ENCODE results near the gene SLC12A8. TPM values are rescaled to one million over a fixed set of nuclear protein-coding genes. Genes with fewer than 3 reads are reported as not detected.

The SLC12A8 gene
- total and polyA plus RNA-seq, 2 donors (not counting 1 experiment from before 2014, with no cell fraction given): 0.57 to 1.1 TPM

DNA sequence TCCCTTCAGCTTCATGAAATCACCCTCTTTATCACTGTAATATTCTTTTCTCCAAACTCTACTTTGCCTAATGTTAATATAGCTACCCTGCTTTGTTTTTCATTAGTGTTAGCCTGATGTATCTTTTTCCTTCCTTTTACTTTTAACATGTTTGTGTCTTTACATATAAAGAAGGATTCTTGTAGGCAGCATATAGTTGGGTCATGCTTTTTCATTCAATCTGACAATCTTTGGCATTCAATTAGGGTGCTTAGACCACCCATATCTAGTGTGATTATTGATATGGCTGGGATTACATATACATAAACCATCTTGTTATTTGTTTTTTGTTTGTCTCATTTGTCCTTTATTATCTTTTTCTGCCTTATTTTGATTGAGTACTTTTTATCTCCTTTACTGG is 121.9 kb downstream of the SLC12A8 start:
- no peaks in the 10 kb centered on the region for H4K20me1 ChIP-seq (ENCODE audit: control insufficient read depth, insufficient read depth, low read length, poor library complexity, severe bottlenecking)
- H3K4me2 ChIP-seq (replicated peaks; ENCODE audit: low read depth, low read length, poor library complexity, severe bottlenecking): no peak overlapping the region
- no peaks in the 10 kb centered on the region for H3K79me2 ChIP-seq (ENCODE audit: control insufficient read depth, insufficient read depth, low read length)
- no peaks in the 10 kb centered on the region for H3K4me1 ChIP-seq (ENCODE audit: control insufficient read depth in 2 of 2, insufficient read depth in 2 of 2, low read length in 2 of 2)
- no peak overlapping the region for H3K4me3 Mint-ChIP-seq
- DNase-seq (no peak), ATAC-seq (ENCODE audit: low read depth) (no peak)
- TF ChIP-seq EZH2 (IDR thresholded peaks at IDR 0.05; ENCODE audit: borderline replicate concordance, insufficient read depth, low read depth, low read length, poor library complexity, severe bottlenecking): no peak
- no peak for TF ChIP-seq CTCF (IDR thresholded peaks at IDR 0.05)
- H3K9ac ChIP-seq (ENCODE audit: low read length): no peak overlapping the region
- CTCF ChIA-PET: interaction anchor here (1.1 kb wide), 1 partner anchor 10 kb away, joined by 3 read pairs; no protein-coding TSS in a partner anchor
- H2AFZ ChIP-seq (ENCODE audit: insufficient read depth, low read depth, low read length, poor library complexity, severe bottlenecking): no peak overlapping the region
- intact Hi-C loops (cut with micrococcal nuclease): no loop called here
- H3K36me3 ChIP-seq (replicated peaks in 1 of 2; ENCODE audit: control extremely low read depth in 1 of 2, control insufficient read depth in 1 of 2, extremely low read depth in 1 of 2, insufficient read depth in 2 of 2, low read length in 1 of 2): no peaks in the 10 kb centered on the region
- POLR2A ChIA-PET: no interaction called here
- no peak overlapping the region for H3K27ac Mint-ChIP-seq
- H3K9me3 Mint-ChIP-seq (ENCODE audit: insufficient read depth): no peaks in the 10 kb centered on the region
- no peak overlapping the region for H3K27ac ChIP-seq (ENCODE audit: low read length in 2 of 2)
- H3K27me3 Mint-ChIP-seq: peaks cover 4% of the 10 kb centered on the region
- no peak overlapping the region for H3K4me3 ChIP-seq (ENCODE audit: control extremely low read depth in 1 of 5, extremely low read depth in 1 of 5, insufficient read depth in 1 of 5, low read depth in 2 of 5, low read length in 4 of 5)
- peaks cover 2 to 3% (median 3%) of the 10 kb centered on the region in 3 donors for H3K9me3 ChIP-seq (ENCODE audit: control extremely low read depth in 1 of 3, control insufficient read depth in 2 of 3, insufficient read depth in 1 of 3, low read length in 2 of 3)
- H3K27me3 ChIP-seq (replicated peaks in 1 of 4; ENCODE audit: control extremely low read depth in 1 of 4, control insufficient read depth in 3 of 4, insufficient read depth in 4 of 4, low read length in 3 of 4): no peaks in the 10 kb centered on the region
- no peaks in the 10 kb centered on the region for H3K4me1 Mint-ChIP-seq

DNA sequence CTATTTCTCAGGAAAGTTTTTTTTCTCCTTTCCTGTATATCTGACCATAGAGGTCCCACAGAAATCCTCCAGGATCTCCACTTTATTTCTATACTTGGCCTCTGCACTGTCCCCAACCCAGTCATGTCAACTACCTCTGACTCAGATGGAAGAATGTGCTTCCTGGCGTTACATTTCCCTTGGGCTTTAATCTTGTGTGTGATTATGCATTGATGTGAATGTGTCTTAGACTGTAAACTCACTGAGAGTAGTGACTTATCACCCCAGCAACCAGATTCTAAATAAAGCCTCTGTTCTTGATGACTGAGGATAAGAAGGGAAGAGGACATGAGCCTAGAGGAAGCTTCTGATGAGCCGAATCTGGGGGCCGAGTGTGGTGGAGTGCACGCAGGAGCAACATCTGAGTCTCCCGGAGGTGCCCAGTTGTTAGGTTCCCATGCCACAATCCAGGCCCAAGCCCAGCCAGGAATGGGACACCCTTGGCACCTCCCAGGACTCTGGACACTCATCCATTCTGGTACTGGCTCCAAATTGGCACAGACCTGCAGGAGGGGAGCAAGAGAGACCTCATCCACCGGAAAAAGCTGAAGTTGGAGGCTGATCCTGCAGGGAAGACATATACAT is 124.7 kb downstream of the SLC12A8 start:
- Histone ChIP-seq H3K79me2 (ENCODE audit: control insufficient read depth, insufficient read depth, low read length) (no peaks in the 10 kb centered on the region), H3K4me2 (replicated peaks; ENCODE audit: low read depth, low read length, poor library complexity, severe bottlenecking) (no peak overlapping the region), H3K27ac (ENCODE audit: low read length in 2 of 2) (no peak overlapping the region), H3K9me3 (ENCODE audit: control extremely low read depth in 1 of 3, control insufficient read depth in 2 of 3, insufficient read depth in 1 of 3, low read length in 2 of 3) (peaks cover 2 to 3% (median 3%) of the 10 kb centered on the region in 3 donors), H3K27me3 (replicated peaks in 1 of 4; ENCODE audit: control extremely low read depth in 1 of 4, control insufficient read depth in 3 of 4, insufficient read depth in 4 of 4, low read length in 3 of 4) (no peaks in the 10 kb centered on the region), H3K4me3 (ENCODE audit: control extremely low read depth in 1 of 5, extremely low read depth in 1 of 5, insufficient read depth in 1 of 5, low read depth in 2 of 5, low read length in 4 of 5) (no peak overlapping the region), H3K36me3 (replicated peaks in 1 of 2; ENCODE audit: control extremely low read depth in 1 of 2, control insufficient read depth in 1 of 2, extremely low read depth in 1 of 2, insufficient read depth in 2 of 2, low read length in 1 of 2) (no peaks in the 10 kb centered on the region), H3K9ac (ENCODE audit: low read length) (no peak overlapping the region), H3K4me1 (ENCODE audit: control insufficient read depth in 2 of 2, insufficient read depth in 2 of 2, low read length in 2 of 2) (no peaks in the 10 kb centered on the region), H2AFZ (ENCODE audit: insufficient read depth, low read depth, low read length, poor library complexity, severe bottlenecking) (no peak overlapping the region), H4K20me1 (ENCODE audit: control insufficient read depth, insufficient read depth, low read length, poor library complexity, severe bottlenecking) (no peaks in the 10 kb centered on the region)
- Mint-ChIP-seq H3K27ac (no peak overlapping the region), H3K9me3 (ENCODE audit: insufficient read depth) (no peaks in the 10 kb centered on the region), H3K4me3 (no peak overlapping the region), H3K27me3 (peaks cover 4% of the 10 kb centered on the region), H3K4me1 (no peaks in the 10 kb centered on the region)
- 98% methylated on average over 5 of the region's 6 CpGs for WGBS (ENCODE audit: insufficient coverage)
- intact Hi-C loops (cut with micrococcal nuclease): no loop called here
- ATAC-seq (ENCODE audit: low read depth): no peak
- no peak for DNase-seq
- POLR2A ChIA-PET: no interaction called here
- CTCF ChIA-PET: no interaction called here
- no peak for TF ChIP-seq EZH2 (IDR thresholded peaks at IDR 0.05; ENCODE audit: borderline replicate concordance, insufficient read depth, low read depth, low read length, poor library complexity, severe bottlenecking)
- no peak for TF ChIP-seq CTCF (IDR thresholded peaks at IDR 0.05)

All from B cell (primary cell).